IPS-15b (cell line): ENCODE measurements around the gene ZFYVE28.

Experiments used
- H3K27me3 ChIP-seq: one replicate; pipeline ENCODE4 v1.6.1; 2013; ENCODE audit warnings: low read length; ENCODE audit not compliant: control insufficient read depth, insufficient read depth
- H3K36me3 ChIP-seq: one replicate; pipeline ENCODE4 v1.6.1; 2013; ENCODE audit warnings: low read length; ENCODE audit not compliant: control insufficient read depth, insufficient read depth
- H3K4me1 ChIP-seq: one replicate; pipeline ENCODE4 v1.6.1; 2013; ENCODE audit warnings: mild to moderate bottlenecking, low read length; ENCODE audit not compliant: control insufficient read depth, insufficient read depth
- H3K4me3 ChIP-seq: one replicate; pipeline ENCODE4 v1.5.1; 2013; ENCODE audit warnings: low read depth, low read length
- H3K9ac ChIP-seq: one replicate; pipeline ENCODE4 v1.6.1; 2013; ENCODE audit warnings: low read depth, mild to moderate bottlenecking, low read length
- H3K9me3 ChIP-seq: one replicate; pipeline ENCODE4 v1.6.1; 2013; ENCODE audit warnings: mild to moderate bottlenecking, low read length; ENCODE audit not compliant: control insufficient read depth, insufficient read depth

Gene ZFYVE28

DNA sequence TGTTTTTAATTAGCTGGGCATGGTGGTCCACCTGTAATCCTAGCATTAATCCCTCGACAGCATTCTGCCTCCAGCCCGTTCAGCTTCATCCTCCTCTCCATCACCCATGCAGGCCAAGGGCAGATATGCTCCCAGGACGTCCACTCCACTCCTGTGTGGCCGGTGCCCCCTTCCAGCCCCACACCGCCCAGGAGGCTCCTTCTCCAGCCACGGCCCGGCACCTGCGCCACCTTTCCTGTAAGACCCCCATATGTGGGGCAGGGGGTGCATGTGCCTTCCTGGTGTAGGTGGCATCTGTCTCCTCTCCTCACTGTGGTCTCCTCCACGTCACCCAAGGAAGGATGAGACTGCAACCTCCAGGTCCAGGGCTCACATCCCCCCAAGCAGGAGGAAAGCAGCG, 99.6 kb downstream of the ZFYVE28 start:
- Histone ChIP-seq H3K9ac (no peak overlapping the region), H3K4me1 (no peaks in the 10 kb centered on the region), H3K9me3 (no peaks in the 10 kb centered on the region)

DNA sequence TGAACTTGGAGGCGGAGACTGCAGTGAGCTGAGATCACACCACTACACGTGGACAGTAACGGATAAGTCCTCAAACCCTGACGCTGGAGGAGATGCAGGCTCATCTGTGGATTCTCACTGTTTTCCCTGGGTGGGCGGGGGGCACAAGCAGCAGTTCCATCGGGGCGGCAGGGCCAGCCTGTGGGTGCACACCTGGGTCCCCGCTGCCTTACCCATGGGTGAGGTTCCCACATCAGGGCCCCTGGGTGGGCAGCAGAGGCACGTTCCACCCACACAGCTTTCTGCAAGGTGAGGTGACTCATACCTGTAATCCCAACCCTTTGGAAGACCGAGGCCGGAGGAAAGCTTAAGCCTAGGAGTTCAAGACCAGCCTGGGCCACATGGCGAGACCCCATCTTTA, 100.0 kb downstream of the ZFYVE28 start:
- Histone ChIP-seq H3K4me1 (no peaks in the 10 kb centered on the region), H3K9ac (no peak overlapping the region), H3K27me3 (no peaks in the 10 kb centered on the region), H3K4me3 (no peak overlapping the region), H3K9me3 (no peaks in the 10 kb centered on the region), H3K36me3 (no peaks in the 10 kb centered on the region)

More for the DNA sequence above, 99.6 kb downstream of the ZFYVE28 start:
- Histone ChIP-seq H3K27me3 (no peaks in the 10 kb centered on the region), H3K4me3 (no peak overlapping the region), H3K36me3 (no peaks in the 10 kb centered on the region)

DNA sequence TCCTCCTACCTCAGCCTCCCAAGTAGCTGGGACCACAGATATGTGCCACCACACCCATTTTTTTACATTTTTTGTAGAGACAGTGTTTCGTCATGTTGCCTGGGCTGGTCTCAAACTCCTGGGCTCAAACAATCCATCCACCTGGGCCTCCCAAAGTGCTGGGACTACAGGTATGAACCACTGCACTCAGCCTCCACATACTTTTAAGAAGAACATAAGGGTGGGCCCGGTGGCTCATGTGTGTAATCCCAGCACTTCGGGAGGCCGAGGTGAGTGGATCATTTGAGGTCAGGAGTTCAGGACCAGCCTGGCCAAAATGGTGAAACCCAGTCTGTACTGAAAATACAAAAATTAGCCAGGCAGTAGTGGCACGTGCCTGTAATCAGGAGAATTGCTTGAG, 105.1 kb downstream of the ZFYVE28 start:
- Histone ChIP-seq H3K9ac (no peak overlapping the region), H3K9me3 (no peaks in the 10 kb centered on the region), H3K27me3 (no peaks in the 10 kb centered on the region), H3K4me3 (no peak overlapping the region), H3K4me1 (no peaks in the 10 kb centered on the region), H3K36me3 (no peaks in the 10 kb centered on the region)

DNA sequence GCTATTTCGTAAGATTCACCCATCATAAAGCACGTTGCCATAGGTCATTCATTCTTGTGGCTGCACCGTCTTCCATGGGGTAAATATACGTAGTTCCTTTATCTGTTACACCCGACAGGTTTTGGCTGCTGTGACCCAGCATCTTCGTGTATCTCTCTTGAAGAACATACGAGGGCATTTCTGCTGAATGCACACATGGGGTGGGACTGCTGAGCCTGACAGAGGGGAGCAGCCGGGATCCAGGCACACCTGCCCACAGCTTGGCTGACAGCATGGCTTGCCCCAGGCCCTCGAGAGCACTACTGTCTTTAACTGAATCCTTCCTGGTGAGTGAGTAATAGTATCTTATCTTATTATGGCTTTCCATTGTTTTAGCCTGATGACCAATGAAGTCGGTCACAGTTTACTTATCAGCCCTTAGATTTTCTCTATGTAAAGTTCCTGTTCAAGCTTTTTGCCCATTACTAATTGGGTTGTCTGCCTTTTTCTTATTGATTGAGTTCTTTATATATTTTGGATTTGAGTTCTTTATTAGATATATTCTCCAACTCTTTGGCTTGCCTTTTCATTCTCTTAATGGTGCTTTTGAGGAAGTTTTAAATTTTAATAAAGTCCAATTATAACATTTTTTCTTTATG, 111.6 kb downstream of the ZFYVE28 start:
- H3K27me3 ChIP-seq, result no peaks in the 10 kb centered on the region
- H3K36me3 ChIP-seq, result no peaks in the 10 kb centered on the region
- no peak overlapping the region for H3K9ac ChIP-seq
- no peak overlapping the region for H3K4me3 ChIP-seq
- no peaks in the 10 kb centered on the region for H3K9me3 ChIP-seq
- no peaks in the 10 kb centered on the region for H3K4me1 ChIP-seq

DNA sequence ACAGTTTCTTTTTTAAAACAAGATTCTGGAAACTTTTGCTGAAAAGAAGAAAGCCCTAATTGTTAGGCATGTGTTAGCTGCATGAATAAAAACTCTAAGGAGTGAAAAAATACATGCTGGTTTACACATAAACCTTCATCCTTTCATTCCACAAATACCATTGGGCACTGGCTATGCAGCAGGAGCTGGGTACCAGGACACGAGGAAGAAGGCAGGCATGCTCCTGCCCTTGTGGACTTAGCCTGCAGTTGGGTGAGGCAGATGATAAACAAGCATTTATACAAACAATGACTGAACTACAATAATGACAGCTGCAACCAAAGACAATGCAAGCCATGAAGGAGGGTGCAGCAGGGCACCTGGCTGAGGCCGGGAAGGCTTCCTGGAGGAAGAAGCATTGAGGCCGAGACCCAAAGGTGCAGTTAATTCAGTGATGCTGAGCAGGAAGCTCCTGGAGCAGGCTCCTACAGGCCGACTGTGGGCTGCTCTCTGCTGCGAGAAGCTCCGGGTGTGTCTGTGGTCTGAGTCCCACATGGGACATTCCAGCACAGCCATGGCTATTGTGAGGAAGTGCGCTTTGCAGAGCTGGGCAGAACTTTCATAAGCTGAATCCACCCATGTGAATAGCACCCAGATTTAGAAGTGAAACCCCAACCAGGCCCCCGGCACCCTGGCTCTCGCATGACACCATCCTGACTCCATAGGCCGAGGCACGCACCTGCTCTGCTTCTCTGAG, 112.5 kb downstream of the ZFYVE28 start:
- Histone ChIP-seq H3K36me3 (no peaks in the 10 kb centered on the region), H3K9ac (no peak overlapping the region), H3K27me3 (no peaks in the 10 kb centered on the region), H3K4me1 (no peaks in the 10 kb centered on the region), H3K4me3 (no peak overlapping the region), H3K9me3 (no peaks in the 10 kb centered on the region)

DNA sequence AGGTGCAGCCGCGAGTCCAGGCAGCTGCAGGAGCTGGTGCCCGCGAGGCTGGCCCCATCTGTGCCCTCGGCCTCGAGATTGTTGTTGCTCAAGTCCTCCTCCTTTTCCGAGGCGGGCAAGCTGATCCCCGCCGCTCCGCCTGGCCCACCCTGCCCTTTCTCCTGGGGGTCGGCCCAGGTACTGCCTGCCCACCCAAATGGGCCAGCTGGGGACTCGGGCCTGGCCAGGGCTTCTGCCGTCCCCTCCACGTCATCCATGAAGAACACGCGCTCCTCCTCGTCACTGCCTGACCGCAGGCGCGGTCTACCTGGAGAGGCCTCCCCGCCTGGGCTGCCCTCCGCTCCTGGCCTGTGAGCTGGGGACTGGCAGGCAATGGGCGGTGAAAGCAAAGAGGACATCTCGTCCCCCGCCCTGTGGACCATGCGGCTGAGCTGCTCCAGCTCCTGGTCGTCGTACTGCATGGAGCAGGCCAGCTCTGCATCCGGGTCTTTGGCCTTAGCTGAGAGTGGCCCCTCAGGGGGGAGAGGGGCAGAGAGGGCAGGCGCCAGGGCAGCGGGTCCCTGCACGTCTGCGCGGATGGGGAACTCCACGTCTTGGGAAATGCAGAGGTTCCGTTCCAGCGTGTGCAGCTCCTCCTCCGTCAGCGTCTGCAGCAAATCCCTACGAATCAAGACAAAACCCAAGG, 113.4 kb downstream of the ZFYVE28 start:
- H3K4me1 ChIP-seq, result no peaks in the 10 kb centered on the region
- no peak overlapping the region for H3K4me3 ChIP-seq
- H3K27me3 ChIP-seq, result no peaks in the 10 kb centered on the region
- no peak overlapping the region for H3K9ac ChIP-seq
- no peaks in the 10 kb centered on the region for H3K9me3 ChIP-seq
- H3K36me3 ChIP-seq, result no peaks in the 10 kb centered on the region

DNA sequence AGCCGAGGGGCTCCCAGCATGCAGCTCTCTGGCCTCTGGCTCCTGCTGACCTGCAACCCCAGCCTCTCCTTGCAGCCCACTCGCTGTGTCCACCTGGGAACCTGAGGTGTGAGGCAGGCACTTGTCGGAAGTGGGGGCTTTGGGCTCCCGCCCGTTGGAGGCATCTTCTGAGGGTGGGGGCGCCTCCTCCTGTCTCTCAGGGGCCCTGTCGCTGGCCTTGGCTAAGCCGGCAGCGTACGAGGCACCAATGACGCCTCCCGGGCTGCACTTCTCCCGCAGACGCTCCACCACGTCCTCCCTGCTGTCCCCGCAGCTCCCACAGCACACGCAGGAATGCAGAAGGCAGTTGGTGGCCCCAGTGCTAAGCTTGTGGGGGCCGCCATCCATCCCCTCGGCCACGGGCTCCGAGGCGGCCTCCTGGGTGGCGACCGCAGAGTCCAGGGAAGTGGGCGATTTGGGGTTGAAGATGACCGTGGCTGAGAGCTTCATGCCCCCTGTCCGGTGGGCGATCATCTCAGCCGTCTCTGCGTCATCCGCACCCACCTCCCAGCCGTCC, 114.0 kb downstream of the ZFYVE28 start:
- no peak overlapping the region for H3K9ac ChIP-seq
- H3K9me3 ChIP-seq, result no peaks in the 10 kb centered on the region
- H3K27me3 ChIP-seq, result no peaks in the 10 kb centered on the region
- no peaks in the 10 kb centered on the region for H3K36me3 ChIP-seq
- H3K4me3 ChIP-seq, result no peak overlapping the region
- no peaks in the 10 kb centered on the region for H3K4me1 ChIP-seq

DNA sequence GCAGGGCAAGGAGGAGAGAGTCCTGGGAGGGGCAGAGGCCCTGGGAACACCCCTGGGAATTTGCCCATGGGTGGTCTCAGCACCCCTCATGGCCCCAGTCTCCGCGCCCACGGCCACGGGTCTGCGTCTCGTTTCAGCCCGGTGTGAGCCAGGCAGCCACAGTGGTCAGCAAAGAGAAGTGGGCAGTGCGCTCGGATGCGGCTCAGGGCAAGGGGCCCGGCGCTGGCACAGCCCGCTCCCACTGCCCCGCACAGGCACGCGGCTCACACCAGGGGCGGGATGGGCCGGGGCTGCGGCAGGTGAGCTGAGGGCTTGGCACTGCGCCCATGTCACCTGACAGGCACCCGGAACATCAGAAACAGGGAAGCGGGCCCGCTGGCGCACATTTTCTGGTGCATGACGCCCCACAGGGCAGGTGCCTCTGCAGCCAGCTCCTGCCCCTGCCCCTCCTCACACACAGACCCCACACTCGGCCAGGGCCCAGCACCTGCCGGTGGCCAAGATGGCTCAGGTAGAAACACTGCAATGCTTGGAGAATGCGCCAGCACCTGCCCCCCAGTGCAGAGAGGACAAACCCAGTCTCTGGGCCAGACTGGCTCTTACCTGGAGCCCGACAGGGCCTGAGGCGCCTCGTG, 114.6 kb downstream of the ZFYVE28 start:
- Histone ChIP-seq H3K4me1 (no peaks in the 10 kb centered on the region), H3K9ac (no peak overlapping the region), H3K4me3 (no peak overlapping the region), H3K27me3 (no peaks in the 10 kb centered on the region), H3K36me3 (no peaks in the 10 kb centered on the region), H3K9me3 (no peaks in the 10 kb centered on the region)

DNA sequence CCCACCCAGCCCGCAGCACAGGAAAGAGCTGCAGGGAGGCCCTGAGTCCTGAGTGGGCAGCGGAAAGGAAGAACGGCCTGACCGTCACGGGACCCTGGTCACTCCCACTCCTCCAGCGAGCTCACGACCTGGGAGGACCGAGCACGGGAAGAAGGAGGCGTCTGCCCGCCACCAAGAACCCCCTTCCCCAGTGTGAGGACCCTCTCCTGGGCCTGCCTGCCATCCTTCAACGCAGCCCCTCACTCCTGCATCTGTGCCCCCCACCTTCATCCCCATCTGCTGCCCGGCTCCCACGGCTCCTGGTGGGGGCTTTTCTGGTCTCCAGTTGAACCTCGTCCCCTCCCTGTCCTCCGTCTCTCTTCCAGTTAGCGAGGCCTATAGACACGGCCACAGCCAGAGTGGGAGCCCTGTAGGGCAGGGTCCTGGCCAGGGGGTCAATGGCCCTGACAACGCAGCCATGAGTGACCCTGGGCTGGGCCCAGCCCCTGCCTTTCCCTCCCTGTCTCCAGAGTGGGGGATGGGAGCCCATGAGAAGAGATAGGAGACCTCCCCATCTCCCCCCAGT, 115.2 kb downstream of the ZFYVE28 start:
- Histone ChIP-seq H3K4me1 (no peaks in the 10 kb centered on the region), H3K27me3 (no peaks in the 10 kb centered on the region), H3K9ac (no peak overlapping the region), H3K9me3 (no peaks in the 10 kb centered on the region), H3K4me3 (no peak overlapping the region), H3K36me3 (no peaks in the 10 kb centered on the region)

DNA sequence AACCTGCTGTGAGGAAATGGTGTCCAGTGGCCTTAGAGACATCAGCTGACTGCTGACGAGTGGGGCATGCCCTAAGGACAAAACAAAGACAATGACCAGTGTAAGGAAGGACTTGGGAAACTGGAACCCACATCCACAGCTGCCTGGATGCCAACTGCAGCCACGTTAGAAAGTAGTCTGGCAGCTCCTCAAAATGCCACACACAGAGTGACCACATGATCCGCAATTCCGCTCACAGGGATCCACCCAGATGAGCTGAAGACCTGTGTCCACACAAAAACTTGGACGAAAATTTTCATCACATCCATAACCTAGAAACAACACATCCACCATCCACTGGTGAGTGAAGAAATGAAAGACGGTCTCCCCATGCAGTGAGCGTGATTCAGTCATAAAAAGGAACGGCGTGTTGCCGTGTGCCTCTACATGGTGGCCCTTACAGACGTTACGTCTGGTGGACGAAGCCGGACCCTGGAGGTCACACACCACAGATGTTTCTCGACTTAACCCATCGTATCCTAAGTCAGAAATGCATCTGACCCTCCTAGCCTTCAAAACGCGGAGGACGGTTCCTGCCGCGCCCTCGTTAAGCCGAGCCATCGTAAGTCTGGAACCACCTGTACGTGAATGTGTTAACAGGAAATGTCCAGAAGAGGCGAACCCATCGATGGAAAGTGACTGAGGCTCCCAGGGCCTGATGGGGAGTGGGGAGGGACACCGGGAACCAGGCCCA, 115.9 kb downstream of the ZFYVE28 start:
- H3K27me3 ChIP-seq, result no peaks in the 10 kb centered on the region
- H3K4me1 ChIP-seq, result no peaks in the 10 kb centered on the region
- no peak overlapping the region for H3K9ac ChIP-seq
- no peaks in the 10 kb centered on the region for H3K36me3 ChIP-seq
- H3K9me3 ChIP-seq, result no peaks in the 10 kb centered on the region
- H3K4me3 ChIP-seq, result no peak overlapping the region

DNA sequence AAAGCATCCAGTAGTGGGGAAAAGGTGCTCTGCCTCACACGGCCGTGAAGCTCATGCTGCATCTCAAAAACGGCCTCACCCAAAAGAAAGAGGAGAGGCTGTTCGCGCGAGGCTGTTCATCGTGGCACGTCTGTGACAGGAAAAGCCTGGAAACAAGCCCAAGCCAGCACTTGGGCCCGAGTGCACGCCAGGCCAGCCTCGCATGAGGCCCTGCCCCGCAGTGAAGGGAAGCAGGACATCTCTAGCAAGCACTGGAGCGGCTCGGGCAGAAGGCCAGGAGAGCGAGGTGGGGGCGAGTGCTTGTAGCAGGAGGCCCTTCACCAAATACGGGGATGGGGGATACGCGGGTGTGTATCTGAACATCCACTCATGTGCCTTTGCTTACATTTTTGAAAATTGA, 116.6 kb downstream of the ZFYVE28 start:
- no peaks in the 10 kb centered on the region for H3K9me3 ChIP-seq
- no peaks in the 10 kb centered on the region for H3K4me1 ChIP-seq
- no peak overlapping the region for H3K9ac ChIP-seq
- H3K27me3 ChIP-seq, result no peaks in the 10 kb centered on the region
- H3K4me3 ChIP-seq, result no peak overlapping the region
- H3K36me3 ChIP-seq, result no peaks in the 10 kb centered on the region
